G401.6 (cell line): ENCODE measurements around the gene PIGQ.
"Not testable (repeated sequence)": the region's sequence is repeated elsewhere in the genome, so short reads cannot be mapped to it uniquely, and the experiment has no call there.

Source experiments
- FAIRE-seq: peaks from 2 replicates; lab custom pipeline; 2012; peaks lifted over from hg19 to GRCh38; lab: Jason Lieb, UNC

PIGQ gene

DNA sequence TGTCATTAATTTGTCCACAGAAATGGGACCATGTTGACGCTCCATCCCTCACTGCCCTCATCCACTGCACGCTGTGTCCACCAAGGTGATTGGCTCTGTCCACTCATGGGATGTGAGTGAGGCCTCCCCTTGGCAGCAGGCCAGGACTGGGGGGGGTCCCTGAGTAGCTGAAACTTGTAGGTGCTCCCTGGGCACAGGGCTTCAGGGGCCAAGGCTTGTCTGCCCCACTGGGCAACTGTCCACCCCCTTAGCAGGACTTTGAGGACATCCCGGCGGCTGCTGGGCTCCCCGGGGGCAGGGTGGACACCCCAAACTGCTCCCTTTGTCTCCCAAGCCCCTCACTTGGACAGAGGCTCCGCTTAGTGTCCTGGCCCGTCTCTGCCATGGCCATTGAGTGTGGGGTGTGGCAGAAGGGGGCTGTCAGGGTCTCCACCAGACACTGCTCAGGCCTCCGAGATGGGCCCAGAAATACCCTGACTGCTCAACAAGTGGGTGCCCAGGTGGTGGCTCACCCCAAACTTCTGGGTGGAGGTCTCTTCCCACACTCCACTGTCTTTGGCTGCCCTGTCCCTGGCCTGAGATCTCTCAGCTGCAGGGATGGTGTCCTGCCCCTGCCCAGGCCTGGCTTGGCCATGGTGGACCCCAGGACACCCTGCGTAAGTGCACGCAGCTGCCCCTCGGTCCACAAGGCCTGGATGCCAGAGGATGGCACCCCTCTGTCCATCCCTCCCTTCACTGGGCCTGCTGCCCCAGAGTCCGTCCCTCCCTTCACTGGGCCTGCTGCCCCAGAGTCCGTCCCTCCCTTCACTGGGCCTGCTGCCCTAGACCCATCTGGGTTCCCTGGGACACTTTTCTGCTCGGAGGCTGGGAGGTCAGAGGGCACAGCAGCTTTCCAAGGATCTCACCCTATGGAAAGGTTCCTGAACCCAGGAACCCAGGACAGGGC is 17.1 kb downstream of the PIGQ start:
- FAIRE-seq: no peak

DNA sequence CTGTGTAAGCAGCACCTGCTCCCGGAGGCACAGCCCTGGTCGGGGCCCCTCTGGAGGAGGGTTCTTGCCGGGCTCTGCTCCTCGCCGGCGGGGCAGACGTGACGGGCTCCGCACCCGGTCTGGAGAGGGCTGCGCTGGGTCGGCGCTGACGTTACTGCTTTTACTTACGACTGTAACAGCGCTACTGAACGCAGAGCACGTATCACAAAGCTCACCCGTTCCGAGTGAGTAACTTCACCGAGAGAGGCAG is 18.8 kb downstream of the PIGQ start:
- FAIRE-seq: no peak

DNA sequence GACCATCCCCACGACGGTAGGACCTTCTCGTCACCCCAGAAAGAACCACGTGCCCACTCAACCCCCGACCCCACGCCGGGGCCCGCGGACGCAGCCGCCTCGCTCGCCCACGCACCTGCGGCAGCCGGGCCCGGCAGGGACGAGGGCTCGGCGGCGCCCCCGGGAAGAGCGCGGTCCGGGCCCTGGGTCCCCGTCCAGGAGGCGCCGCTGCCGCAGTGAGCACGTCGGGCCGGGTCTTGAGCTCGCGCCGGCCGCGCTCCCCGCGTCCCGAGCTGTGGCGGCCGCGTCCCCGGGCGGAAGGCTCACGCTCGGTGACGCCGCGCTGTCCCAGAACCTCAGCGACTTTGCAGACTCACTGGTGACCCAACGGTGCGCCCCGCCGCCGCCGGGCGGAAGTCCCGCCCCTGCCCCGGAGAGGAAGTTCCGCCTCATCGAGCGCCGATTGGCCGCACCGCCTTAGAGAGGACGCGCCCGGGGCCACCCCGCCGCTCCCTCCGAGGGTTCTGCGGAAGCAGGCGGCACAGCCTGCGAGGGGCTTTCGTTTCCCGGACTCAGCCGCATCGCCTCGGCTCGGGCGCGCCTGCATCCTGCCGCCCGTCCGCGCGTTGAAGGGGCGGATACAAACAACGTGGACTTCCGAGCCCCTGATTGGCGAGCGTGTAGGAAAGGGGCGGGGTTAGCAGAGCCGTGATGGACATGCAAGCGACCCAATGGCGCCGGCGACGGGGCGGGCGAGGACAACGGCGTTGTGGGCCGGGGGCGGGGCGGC is 19.3 kb downstream of the PIGQ start:
- peak; percentile 6 for FAIRE-seq

DNA sequence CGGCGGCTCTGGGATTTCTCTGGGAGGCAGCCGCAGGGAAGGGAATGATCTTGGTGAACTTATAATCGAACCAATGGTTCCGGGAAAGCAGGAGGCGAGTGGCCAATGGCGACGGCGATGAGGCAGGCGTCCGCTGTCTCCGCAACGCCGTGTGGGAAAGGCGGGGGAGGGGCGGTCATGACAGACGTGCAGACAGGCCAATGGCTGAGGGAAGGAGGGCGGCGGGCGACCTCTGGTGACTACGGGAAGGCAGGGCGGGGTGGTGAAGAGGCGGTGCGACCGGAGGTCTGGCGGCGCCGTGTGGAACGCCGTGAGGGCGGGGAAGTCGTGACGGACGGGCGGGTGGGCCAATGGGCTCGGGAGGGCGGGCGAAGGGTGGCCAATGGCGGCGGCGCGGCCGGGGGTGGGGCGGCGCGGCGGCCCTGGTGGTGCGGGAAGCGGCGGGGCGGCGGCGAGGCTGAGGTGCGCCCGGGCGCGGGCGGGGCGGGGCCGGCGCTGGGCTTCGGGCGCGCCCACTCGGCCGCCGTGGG is 20.0 kb downstream of the PIGQ start, which contains the start of gene RAB40C:
TSS of gene RAB40C (plus strand) at position 409 of the 530 bp plus-strand sequence. CDS start 226 bp downstream, outside the sequence.
- no peak for FAIRE-seq

DNA sequence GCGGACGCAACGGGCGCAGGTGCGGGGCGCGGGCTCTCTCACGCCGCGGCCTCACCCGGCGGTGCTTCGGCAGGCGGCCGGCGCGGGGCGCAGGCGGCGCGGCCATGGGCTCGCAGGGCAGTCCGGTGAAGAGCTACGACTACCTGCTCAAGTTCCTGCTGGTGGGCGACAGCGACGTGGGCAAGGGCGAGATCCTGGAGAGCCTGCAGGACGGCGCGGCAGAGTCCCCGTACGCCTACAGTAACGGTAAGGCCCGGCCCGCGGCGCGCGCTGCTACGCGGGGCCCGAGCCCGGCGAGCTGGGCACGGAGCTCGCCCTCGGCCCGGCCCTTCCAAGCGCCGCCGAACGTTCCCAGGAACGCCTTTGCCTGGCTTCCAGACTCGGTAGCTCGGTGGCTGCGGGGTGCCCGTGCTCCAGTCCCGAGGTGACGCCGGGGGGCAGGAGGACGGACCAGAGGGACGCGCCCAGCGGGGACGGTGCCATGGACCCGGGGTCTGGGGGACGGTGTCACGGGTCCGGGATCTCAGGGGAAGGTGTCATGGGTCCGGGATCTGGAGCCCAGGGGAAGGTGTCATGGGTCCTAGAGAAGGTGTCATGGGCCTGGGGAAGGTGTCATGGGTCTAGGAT is 20.5 kb downstream of the PIGQ start:
- FAIRE-seq: no peak

DNA sequence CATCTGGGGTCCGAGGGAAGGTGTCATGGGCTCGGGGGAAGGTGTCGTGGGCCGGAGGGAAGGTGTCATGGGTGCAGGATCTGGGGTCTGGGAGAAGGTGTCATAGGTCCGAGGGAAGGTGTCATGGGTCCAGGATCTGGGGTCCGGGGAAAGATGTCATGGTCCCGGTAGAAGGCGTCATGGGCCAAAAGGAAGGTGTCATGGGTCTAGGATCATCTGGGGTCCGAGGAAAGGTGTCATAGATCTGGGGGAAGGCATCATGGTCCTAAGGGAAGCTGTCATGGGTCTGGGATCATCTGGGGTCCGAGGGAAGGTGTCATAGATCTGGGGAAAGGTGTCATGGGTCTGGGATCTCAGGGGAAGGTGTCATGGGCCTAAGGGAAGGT is 21.0 kb downstream of the PIGQ start:
- no peak for FAIRE-seq

DNA sequence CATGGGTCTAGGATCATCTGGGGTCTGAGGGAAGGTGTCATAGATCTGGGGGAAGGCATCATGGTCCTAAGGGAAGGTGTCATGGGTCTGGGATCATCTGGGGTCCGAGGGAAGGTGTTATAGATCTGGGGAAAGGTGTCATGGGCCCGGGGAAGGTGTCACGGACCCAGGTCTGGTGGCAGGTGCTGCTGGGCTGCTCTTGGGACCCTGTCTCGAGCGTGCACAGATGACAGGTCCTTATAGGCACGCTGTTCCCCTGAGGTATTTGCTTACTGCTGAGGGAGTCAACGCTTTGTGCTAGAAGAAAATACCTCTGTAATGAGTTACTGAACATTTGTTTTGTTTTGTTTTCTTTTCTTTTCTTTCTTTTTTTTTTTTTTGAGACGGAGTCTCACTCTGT is 21.5 kb downstream of the PIGQ start:
- no peak for FAIRE-seq

DNA sequence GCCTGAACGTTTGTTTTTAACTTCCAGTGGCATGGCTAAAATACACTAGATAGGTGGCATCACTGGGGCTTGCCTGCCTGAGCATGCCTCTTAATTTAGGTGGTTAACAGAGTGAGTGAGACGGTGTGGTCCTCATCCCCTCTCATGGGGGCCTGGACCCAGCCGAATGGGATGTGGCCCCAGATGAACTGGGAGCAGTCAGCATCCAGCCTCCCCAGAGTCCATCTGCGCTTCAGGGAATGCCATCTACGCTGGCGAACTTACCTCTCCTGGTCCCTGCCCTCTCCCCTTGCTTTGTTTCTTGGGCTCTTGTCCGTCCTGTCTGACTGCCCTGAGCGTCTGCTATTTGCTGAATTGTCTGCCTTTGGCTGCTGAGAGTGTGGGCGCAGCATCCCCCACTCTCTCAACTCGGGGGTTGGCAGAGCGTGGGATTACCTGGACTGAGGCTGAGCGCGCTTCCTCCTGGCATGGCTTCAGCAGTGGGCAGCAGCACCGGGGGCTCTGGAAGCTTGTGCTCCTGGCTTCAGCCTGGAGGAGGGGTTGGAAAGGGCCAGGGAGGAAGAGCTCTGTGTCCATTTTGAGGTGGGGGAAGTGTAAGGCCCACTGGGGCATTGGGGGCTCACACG is 22.2 kb downstream of the PIGQ start:
- no peak for FAIRE-seq

DNA sequence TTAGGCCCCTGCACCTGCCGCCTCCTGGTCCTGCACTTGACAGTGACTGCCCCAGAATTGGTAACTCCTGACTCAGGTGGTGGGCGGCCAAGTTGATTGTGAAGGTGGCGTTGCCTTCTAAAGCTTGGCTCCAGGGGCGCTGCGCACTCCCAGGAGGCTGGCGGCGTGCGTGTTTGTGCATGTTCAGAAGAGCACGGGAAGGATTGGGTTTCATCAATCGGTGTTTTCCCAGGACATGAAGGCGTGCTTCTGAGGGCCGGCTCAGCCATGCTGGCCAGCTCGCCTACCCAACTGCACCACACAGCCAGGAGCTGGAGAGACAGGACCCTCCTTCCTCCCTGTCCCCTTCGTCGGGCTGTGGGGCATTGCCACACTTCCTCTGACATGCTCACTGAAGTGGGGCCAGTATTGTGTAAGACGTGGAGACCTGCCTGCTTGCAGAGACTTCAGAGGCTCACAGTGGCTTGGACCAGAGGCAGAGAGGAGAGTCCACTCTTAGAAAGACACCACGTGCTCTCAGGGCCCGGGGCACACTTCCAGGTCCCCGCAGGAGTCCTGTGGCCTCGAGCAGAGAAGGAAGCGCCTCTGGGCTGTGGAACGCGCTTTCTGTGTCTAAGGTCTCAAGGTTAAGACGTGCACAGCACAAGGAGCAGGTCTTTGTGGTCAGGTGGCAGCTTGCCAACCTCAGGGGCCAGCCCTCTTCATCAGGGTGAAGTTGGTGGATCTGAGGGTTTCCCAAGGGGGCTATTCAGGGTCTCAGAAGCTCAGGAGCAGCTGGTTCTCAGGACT is 22.9 kb downstream of the PIGQ start:
- no peak for FAIRE-seq

DNA sequence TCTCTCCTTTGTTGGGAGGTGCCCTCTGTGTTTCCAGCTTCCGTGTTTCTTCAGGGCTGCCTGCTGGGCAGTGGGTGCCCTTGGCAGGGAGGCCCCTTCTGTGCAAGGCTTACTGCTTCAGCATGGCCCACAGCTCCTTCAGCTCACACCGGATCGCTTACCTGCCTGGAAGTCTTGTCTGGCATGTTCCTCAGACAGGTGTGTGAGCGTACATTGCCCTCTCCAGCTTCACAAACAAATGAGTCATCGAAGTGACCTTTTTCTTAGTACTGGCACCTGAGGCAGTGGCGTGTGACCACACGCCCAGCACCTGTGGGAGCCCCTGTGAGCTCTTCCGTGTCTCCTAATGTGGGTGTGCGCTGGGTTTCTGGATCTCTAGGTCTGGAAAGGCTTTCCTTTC is 23.6 kb downstream of the PIGQ start:
- FAIRE-seq: no peak

DNA sequence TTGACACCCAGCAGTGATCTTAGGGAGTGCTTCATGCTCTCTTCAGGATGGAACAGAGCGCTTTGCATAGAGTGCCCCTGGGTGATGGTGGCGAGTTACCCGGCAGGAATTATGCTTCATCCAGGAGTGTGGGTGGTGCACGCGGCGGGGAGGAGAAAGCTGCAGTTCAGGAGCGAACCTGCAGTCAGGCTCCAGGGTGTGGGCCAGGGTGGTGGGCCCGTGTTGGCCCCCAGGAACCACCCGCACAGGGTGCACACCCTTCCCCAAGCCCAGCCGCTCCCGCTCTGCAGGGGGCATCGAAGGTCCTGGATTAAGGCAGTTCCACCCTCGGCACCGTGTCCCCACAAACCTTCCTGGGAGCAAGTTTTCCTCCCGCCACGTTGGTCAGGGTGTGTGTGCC is 24.0 kb downstream of the PIGQ start:
- no peak for FAIRE-seq

DNA sequence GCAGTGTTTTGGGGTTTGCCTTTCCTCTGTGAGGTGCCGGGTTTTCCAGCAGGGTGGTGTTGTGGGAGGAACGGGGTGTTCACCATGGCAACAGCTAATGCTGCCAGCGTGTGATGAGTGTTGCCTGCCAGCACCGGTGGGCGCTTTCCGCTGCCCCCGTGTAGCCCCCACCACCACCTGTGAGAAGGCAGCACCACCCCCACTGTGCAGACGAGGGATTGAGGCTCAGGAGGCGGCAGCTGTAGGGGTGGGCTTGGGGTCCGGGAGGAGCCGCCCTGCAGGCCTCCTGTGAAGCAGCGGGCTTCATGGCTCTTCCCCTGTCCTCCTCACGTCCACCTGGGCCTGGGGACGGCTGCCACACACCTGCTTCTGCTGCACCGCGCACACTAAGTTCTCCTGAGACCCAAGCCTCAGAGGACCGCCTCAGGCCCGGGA is 25.3 kb downstream of the PIGQ start:
- no peak for FAIRE-seq

DNA sequence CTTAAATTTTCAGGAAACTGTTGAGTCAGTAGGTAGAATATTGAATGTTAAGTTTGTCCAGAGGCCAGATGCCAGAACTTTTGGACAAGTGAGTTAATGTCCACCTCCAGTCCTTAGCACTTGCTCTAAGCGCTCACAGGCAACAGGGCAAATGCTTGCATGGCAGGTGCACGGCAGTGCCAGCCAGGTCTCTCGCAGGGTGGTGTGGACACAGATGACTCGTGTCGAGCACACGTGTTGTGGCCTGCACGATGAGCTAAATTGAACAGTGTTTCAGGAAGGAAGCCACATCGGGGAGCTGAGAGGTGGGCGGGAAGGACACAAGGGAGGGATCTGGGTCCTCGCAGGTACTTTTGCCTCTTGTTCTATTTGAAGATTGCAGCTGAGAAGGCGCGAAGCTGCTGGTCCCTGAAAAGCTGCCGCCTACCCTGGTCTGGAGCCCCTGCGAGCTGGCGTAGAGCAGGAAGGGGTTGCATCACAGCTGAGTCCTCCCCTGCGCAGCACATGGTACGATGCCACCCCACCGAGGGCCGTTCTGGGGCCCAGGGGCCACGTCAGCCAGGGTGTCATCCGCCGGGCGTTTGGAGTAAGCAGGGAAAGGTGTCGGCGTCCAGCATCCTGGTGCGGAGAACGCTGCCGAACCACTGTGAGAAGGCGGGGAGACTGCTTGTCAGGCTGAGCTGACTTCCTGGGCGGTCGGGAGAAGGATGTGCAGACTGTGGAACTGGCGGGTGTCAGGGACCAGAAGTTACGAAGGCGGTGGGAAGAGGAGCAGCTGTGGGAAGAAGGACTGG is 26.4 kb downstream of the PIGQ start:
- FAIRE-seq: no peak

DNA sequence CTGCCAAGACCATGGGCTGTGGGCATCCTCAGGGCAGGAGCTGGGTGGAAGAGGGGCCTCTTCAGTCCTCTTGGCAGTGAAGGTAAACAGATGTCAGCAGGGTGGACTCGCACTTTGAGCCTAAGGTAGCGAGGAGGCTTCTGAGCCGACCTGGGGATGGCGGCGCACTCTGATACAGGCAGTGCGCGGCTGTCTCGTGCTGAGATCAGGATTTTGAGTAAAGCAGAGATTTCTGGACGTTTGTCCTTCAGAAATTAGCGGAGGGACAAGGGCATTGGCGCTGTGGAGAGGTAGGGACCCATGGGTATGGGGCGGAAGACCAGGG is 26.9 kb downstream of the PIGQ start:
- no peak for FAIRE-seq

DNA sequence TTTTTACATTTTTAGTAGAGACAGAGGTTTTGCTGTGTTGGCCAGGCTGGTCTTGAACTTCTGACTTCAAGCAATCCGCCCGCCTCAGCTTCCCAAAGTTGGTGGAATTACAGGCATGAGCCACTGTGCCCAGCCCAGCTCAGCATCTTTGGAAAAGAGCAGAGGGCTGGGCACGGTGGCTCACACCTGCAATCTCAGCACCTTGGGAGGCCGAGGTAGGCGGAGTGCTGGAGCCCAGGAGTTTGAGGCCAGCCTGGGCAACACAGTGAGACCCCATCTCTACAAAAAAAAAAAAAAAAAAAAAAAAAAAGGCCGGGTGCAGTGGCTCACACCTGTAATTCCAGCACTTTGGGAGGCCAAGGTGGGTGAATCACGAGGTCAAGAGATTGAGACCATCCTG is 27.9 kb downstream of the PIGQ start:
- not testable (repeated sequence) for FAIRE-seq

DNA sequence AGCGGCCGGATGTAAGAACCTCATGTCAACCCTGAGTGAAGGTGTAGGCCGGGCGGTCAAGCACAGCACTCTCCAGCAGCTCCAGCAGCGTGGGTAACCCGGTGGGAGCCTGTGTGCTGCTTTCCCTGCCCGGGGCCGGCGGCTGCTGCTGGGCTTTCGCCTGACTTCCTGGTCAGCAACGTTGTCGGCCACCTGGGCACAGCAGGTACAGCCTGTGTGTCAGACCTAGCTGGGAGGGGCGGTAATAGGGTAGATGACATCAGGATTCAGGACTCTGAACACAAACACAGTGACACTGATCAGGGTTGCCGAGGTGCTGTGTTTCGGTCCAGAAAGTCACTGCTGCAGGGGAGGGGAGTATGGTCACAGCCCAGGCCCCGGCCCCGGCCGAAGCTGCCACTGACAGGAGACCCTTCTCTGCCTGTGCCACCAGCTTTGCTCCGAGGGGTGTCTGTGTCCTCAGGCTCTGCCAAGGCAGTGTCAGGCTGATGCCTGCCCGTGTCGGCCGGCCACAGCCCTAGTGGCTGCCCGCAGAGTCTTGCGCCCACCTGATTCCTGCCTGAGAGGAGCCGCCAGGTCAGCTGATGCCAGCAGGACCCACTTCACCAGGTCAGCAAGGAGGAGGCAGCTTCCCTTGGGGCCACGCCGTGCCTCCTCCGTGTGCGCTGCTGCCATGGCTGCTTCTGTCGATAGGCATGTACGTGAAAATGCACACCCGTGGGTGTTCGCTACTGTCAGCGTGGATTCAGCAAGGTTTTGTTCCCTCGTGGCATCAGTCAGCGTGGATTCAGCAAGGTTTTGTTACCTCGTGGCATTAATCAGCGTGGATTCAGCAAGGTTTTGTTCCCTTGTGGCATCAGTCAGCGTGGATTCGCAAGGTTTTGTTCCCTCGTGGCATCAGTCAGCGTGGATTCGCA is 29.3 kb downstream of the PIGQ start:
- no peak for FAIRE-seq

DNA sequence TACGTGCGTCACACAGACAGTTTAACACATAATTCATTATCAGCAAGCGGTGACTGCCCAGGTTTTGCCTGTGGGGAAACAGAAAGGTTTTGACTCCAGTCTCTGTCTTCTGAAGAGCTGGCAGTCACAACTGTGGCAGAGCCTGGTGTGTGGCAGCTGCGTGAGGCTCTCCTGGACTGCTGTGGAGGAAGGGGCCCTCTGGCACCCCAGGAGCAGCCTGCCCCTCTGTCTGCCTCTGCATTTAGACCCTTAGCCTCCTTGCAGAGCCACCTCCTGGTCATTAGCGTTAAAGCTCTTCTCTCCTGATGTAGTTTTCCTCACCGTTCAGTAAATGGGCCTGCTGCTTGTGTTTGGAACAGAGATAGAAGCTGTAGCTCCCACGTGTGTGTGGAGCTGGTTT is 31.0 kb downstream of the PIGQ start:
- FAIRE-seq: peak; percentile 73

DNA sequence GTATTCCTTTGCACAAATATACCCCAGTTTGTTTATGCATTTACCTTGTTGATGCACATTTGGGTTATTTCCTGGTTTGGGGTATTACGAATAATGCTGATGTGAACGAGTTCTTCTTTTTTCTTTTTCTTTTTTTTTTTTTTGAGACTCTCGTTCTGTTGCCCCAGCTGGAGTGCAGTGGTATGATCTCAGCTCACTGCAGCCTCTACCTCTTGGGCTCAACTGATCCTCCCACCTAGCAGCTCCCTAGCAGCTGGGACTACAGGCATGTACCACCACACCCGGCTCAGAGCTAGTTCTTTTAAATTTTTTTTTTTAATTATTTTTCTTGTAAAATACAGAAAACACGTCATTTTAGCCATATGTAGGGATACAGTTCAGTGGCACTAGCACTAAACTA is 34.2 kb downstream of the PIGQ start:
- FAIRE-seq: no peak

DNA sequence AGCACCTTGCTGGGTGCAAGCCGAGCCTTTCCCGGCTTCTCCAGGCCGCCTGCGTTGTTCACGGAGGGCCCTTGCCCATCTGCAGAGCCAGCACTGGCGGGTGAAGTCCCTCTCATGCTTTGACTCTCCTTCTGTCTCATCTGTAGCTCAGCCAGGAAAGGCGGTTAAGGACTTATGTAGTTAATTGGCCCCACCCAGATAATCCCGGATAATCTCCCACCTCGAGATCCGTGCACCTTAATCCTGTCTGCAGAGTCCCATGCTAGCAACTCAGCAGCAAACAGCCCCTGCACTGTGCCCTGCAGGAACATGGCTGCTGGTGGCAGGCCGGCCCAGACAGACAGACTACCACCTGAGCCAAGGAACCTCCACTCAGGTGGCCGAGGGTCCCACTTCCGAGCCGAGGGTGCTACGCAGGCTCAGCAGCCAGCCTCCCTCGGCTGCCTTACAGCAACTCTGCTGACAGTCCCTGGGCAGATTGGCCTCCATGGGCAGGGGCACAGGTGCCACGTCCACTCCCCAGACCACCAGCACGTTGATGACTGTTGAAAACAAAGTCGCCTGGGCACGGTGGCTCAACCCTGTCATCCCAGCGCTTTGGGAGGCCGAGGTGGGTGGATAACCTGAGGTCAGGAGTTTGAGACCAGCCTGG is 37.0 kb downstream of the PIGQ start:
- FAIRE-seq: no peak
